HG03139 (cell line): ENCODE data around the gene RPS6KB1.
"Not testable (repeated sequence)": the region's sequence is repeated elsewhere in the genome, so short reads cannot be mapped to it uniquely, and the experiment has no call there.

ENCODE experiments used
- ATAC-seq: cut with Tn5 transposase; IDR thresholded peaks from one replicate; pipeline ENCODE4 v1.9.1; 2021; ENCODE audit not compliant: unreplicated experiment

RPS6KB1 gene

GRCh38 chr17:59940697-59941096 is 47.8 kb downstream of the RPS6KB1 start:
- ATAC-seq = not testable (repeated sequence)

- no peak for ATAC-seq
Measured at GRCh38 chr17:59941131-59941530, 48.2 kb downstream of the RPS6KB1 start.

GRCh38 chr17:59946433-59946832 is 53.5 kb downstream of the RPS6KB1 start:
- ATAC-seq = not testable (repeated sequence)

- ATAC-seq = not testable (repeated sequence)
Measured at GRCh38 chr17:59947310-59947709, 54.4 kb downstream of the RPS6KB1 start.

- no peak for ATAC-seq
Measured at GRCh38 chr17:59950049-59950448, 57.1 kb downstream of the RPS6KB1 start.

- ATAC-seq = no peak
Measured at GRCh38 chr17:59954856-59955255, 61.9 kb downstream of the RPS6KB1 start.

- ATAC-seq = not testable (repeated sequence)
Measured at GRCh38 chr17:59959574-59959973, 66.7 kb downstream of the RPS6KB1 start.

GRCh38 chr17:59962739-59963318 is 69.9 kb downstream of the RPS6KB1 start:
- ATAC-seq = no peak

GRCh38 chr17:59963738-59964481 is 71.0 kb downstream of the RPS6KB1 start:
- peak; percentile 16 for ATAC-seq

GRCh38 chr17:59964482-59965328 is 71.8 kb downstream of the RPS6KB1 start, which contains the start of gene RNFT1:
TSS of gene RNFT1 (minus strand) at chr17:59964740. CDS start at chr17:59964663, 77 bp downstream.
- peak; percentile 73 for ATAC-seq

- ATAC-seq = not testable (repeated sequence)
Measured at GRCh38 chr17:59971771-59972170, 78.8 kb downstream of the RPS6KB1 start.

GRCh38 chr17:59972778-59973177 is 79.9 kb downstream of the RPS6KB1 start:
- no peak for ATAC-seq

GRCh38 chr17:59973483-59973882 is 80.6 kb downstream of the RPS6KB1 start:
- not testable (repeated sequence) for ATAC-seq

GRCh38 chr17:59975166-59975565 is 82.2 kb downstream of the RPS6KB1 start:
- not testable (repeated sequence) for ATAC-seq

GRCh38 chr17:59996608-59997007 is 103.7 kb downstream of the RPS6KB1 start:
- ATAC-seq = not testable (repeated sequence)
